ENCODE results near the gene LMBRD2.

- TF ChIP-seq POLR2AphosphoS5 (IDR thresholded peaks at IDR 0.05; ENCODE audit: low read depth, low read length), result no peak
- TF ChIP-seq, protein P1, sequence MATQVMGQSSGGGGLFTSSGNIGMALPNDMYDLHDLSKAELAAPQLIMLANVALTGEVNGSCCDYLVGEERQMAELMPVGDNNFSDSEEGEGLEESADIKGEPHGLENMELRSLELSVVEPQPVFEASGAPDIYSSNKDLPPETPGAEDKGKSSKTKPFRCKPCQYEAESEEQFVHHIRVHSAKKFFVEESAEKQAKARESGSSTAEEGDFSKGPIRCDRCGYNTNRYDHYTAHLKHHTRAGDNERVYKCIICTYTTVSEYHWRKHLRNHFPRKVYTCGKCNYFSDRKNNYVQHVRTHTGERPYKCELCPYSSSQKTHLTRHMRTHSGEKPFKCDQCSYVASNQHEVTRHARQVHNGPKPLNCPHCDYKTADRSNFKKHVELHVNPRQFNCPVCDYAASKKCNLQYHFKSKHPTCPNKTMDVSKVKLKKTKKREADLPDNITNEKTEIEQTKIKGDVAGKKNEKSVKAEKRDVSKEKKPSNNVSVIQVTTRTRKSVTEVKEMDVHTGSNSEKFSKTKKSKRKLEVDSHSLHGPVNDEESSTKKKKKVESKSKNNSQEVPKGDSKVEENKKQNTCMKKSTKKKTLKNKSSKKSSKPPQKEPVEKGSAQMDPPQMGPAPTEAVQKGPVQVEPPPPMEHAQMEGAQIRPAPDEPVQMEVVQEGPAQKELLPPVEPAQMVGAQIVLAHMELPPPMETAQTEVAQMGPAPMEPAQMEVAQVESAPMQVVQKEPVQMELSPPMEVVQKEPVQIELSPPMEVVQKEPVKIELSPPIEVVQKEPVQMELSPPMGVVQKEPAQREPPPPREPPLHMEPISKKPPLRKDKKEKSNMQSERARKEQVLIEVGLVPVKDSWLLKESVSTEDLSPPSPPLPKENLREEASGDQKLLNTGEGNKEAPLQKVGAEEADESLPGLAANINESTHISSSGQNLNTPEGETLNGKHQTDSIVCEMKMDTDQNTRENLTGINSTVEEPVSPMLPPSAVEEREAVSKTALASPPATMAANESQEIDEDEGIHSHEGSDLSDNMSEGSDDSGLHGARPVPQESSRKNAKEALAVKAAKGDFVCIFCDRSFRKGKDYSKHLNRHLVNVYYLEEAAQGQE (IDR thresholded peaks at IDR 0.05; ENCODE audit: insufficient read depth in 1 of 2, low read depth in 2 of 2, low read length in 2 of 2), result no peak
- TF ChIP-seq TAF1 (IDR thresholded peaks at IDR 0.05; ENCODE audit: borderline replicate concordance, insufficient read depth, low read length), result no peak
These were observed 15.7 kb downstream of the LMBRD2 start for GRCh38 chr5:36135988-36136387.

Measured in PFSK-1 (cell line).